Brain microvascular endothelial cell (primary cell): ENCODE measurements around the gene BACE2.
"Not testable (repeated sequence)": the region's sequence is repeated elsewhere in the genome, so short reads cannot be mapped to it uniquely, and the experiment has no call there.

ENCODE experiments used
- DNase-seq: peaks from one replicate; pipeline ENCODE4 v3.0.0-alpha.2; 2020
- H3K27ac ChIP-seq: fragments of 250-450 bp; sonication (Bioruptor Pico); 2 replicates; pipeline ENCODE4 v1.5.1; 2020; ENCODE audit warnings: mild to moderate bottlenecking, moderate library complexity
- H3K27me3 ChIP-seq: fragments of 250-450 bp; sonication (Bioruptor Pico); replicated peaks from 2 replicates; pipeline ENCODE4 v1.5.1; 2020; ENCODE audit warnings: mild to moderate bottlenecking
- H3K36me3 ChIP-seq: fragments of 250-450 bp; sonication (Bioruptor Pico); replicated peaks from 2 replicates; pipeline ENCODE4 v1.5.1; 2020; ENCODE audit warnings: mild to moderate bottlenecking
- H3K4me3 ChIP-seq: 2 replicates; pipeline ENCODE4 v1.5.1; 2011; ENCODE audit warnings: low read depth, mild to moderate bottlenecking, control low read depth, low read length, moderate library complexity
- CTCF ChIP-seq: IDR thresholded peaks from 2 replicates; pipeline ENCODE4 v1.5.1; 2011; ENCODE audit warnings: low read depth, mild to moderate bottlenecking, moderate library complexity, low read length, control low read depth, inconsistent platforms; ENCODE audit errors: missing control alignments
- in situ Hi-C: cut with HindIII; loops from 2 replicates; pipeline ENCODE4 v1.10.0; 2017; ENCODE audit warnings: low sequenced_read_pairs, low pct_ligation_motif_present

BACE2 gene

GRCh38 chr21:41302976-41303375, 135.0 kb downstream of the BACE2 start:
- in situ Hi-C loops = no loop called here
- TF ChIP-seq CTCF = no peak
- Histone ChIP-seq H3K36me3 (no peaks in the 10 kb centered on the region), H3K27ac (no peak overlapping the region), H3K4me3 (no peak overlapping the region), H3K27me3 (no peaks in the 10 kb centered on the region)
- no peak for DNase-seq

- TF ChIP-seq CTCF = no peak
- Histone ChIP-seq H3K4me3 (no peak overlapping the region), H3K27ac (no peak overlapping the region), H3K36me3 (no peaks in the 10 kb centered on the region), H3K27me3 (no peaks in the 10 kb centered on the region)
- no peak for DNase-seq
- in situ Hi-C loops = no loop called here
Measured at GRCh38 chr21:41304068-41304720, 136.2 kb downstream of the BACE2 start.

- Histone ChIP-seq H3K4me3 (no peak overlapping the region), H3K36me3 (no peaks in the 10 kb centered on the region), H3K27me3 (no peaks in the 10 kb centered on the region), H3K27ac (no peak overlapping the region)
- in situ Hi-C loops = no loop called here
- no peak for TF ChIP-seq CTCF
- DNase-seq = no peak
Measured at GRCh38 chr21:41307219-41307618, 139.3 kb downstream of the BACE2 start.

GRCh38 chr21:41313285-41314164, 145.6 kb downstream of the BACE2 start:
- H3K27ac ChIP-seq, H3K36me3 ChIP-seq, DNase-seq, in situ Hi-C loops, H3K4me3 ChIP-seq: not testable (repeated sequence)
- peaks cover 13% of the 10 kb centered on the region for H3K27me3 ChIP-seq

DNA sequence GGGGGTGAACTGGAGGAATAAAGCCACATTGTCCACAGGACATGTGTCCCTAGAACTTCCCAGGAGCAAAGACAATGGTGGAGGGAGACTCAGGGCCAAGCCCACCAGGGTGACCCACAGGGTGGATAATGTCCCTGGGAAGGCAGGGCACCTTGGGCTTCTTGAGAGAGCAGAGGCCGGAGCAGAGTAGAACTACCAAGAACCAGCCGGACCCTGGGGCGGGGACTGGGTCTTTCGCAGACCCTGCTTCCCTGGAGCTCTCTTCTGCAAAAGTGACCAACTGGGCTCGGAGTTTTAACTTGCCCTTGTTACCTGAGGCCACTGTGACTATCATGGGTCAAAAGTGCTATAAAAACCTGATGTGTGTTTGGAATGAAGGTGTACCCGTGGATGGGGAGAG, 147.8 kb downstream of the BACE2 start:
- DNase-seq = no peak
- H3K27me3 ChIP-seq = peaks cover 13% of the 10 kb centered on the region
- H3K36me3 ChIP-seq = no peaks in the 10 kb centered on the region
- no peak for TF ChIP-seq CTCF
- in situ Hi-C loops = no loop called here
- H3K27ac ChIP-seq = no peak overlapping the region
- no peak overlapping the region for H3K4me3 ChIP-seq

DNA sequence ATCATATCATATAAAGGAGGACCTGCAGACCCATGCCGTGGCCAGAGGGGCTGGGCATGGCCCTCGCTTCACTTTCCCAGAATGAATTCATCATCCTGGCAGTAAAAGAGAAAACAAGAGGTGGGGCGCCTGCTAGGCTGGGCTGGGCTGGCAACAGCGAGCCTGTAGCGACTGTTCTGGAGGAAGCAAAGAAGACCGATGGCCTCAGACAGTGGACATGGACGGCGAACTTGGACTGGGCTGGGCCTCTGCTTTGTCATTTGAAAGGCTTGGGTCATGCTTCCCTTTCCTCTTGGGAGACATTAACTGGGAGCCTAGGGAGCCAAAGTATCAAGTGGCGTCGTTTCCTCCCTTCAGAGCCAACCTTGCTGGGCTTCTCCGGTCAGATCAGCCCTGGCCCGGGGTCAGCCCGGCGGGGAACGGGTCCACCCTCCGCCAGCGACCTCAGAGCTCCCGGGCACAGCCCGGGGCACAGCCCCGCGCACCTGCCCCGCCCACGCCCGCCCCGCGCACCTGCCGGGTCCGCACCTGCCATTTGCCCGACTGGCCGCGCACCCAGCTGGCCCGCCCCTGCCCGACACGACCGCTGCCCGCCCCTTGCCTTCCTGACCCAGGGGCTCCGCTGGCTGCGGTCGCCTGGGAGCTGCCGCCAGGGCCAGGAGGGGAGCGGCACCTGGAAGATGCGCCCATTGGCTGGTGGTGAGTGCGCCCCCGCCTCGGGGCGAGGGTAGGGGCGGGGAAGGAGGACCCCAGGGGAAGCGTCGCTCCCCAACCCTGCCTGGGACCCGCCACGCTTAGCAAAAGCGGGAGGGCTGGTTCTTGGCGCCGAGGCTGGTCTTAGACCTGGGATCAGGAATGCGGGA, 148.5 kb downstream of the BACE2 start, which contains the start of gene FAM3B:
Gene FAM3B, plus strand, starts transcription at position 602 of the 863 bp plus-strand sequence. Its CDS starts 79 bp downstream, at position 681.
- Histone ChIP-seq H3K36me3 (no peaks in the 10 kb centered on the region), H3K4me3 (no peak within 1 kb of the TSS), H3K27me3 (peaks cover 13% of the 10 kb centered on the region), H3K27ac (no peak within 1 kb of the TSS)
- TF ChIP-seq CTCF = no peak
- in situ Hi-C loops = no loop called here
- DNase-seq = no peak
